ENCODE measurements around the gene KRT2.

KRT2 gene

GRCh38 chr12:52637299-52637698 is 14.7 kb downstream of the KRT2 start:
- DNase-seq (ENCODE audit: low spot score) = no peak

- no peak for DNase-seq (ENCODE audit: low spot score)
These were observed 15.3 kb downstream of the KRT2 start for GRCh38 chr12:52636592-52637258.

- no peak for DNase-seq (ENCODE audit: low spot score)
These were observed 15.8 kb downstream of the KRT2 start for GRCh38 chr12:52636189-52636588.

- peak; percentile 68 for DNase-seq (ENCODE audit: low spot score)
These were observed 17.6 kb downstream of the KRT2 start for GRCh38 chr12:52634266-52635056.

- no peak for DNase-seq (ENCODE audit: low spot score)
These were observed 18.6 kb downstream of the KRT2 start for GRCh38 chr12:52633383-52633782.

GRCh38 chr12:52632656-52633055 is 19.4 kb downstream of the KRT2 start:
- no peak for DNase-seq (ENCODE audit: low spot score)

- DNase-seq (ENCODE audit: low spot score) = no peak
These were observed 20.1 kb downstream of the KRT2 start for GRCh38 chr12:52631676-52632459.

GRCh38 chr12:52631264-52631663 is 20.7 kb downstream of the KRT2 start:
- DNase-seq (ENCODE audit: low spot score) = no peak

GRCh38 chr12:52630599-52631200 is 21.3 kb downstream of the KRT2 start:
- DNase-seq (ENCODE audit: low spot score) = no peak

GRCh38 chr12:52630008-52630500 is 22.0 kb downstream of the KRT2 start:
- DNase-seq (ENCODE audit: low spot score) = no peak

- no peak for DNase-seq (ENCODE audit: low spot score)
These were observed 22.6 kb downstream of the KRT2 start for GRCh38 chr12:52629281-52630007.

GRCh38 chr12:52628841-52629240 is 23.2 kb downstream of the KRT2 start:
- no peak for DNase-seq (ENCODE audit: low spot score)

- no peak for DNase-seq (ENCODE audit: low spot score)
These were observed 23.9 kb downstream of the KRT2 start for GRCh38 chr12:52628111-52628507.

GRCh38 chr12:52627395-52628110 is 24.5 kb downstream of the KRT2 start:
- DNase-seq (ENCODE audit: low spot score) = no peak

GRCh38 chr12:52622349-52622748 is 29.7 kb downstream of the KRT2 start:
- no peak for DNase-seq (ENCODE audit: low spot score)

- no peak for DNase-seq (ENCODE audit: low spot score)
These were observed 33.1 kb downstream of the KRT2 start for GRCh38 chr12:52618866-52619265.

GRCh38 chr12:52618216-52618615 is 33.8 kb downstream of the KRT2 start, which contains the start of gene KRT73:
Gene KRT73 (minus strand): TSS chr12:52618559. CDS start chr12:52618524, 35 bp downstream.
- no peak for DNase-seq (ENCODE audit: low spot score)

GRCh38 chr12:52617403-52617785 is 34.6 kb downstream of the KRT2 start:
- no peak for DNase-seq (ENCODE audit: low spot score)

- DNase-seq (ENCODE audit: low spot score) = no peak
These were observed 35.2 kb downstream of the KRT2 start for GRCh38 chr12:52616680-52617402.

- DNase-seq (ENCODE audit: low spot score) = no peak
These were observed 36.1 kb downstream of the KRT2 start for GRCh38 chr12:52615912-52616311.

Measured in putamen (tissue), 1 donor.